Left cardiac atrium (tissue), 4 donors: ENCODE measurements around the gene FBN1. TPM values are rescaled to one million over a fixed set of nuclear protein-coding genes. Genes with fewer than 3 reads are reported as not detected.

Experiments used
- ATAC-seq, 2 donors: fragments of 200-7000 bp; cut with Tn5 transposase; one replicate each; pipeline ENCODE4 v1.9.1; 2020; ENCODE audit warnings: mild to moderate bottlenecking in 2 of 2, moderate library complexity in 2 of 2
- DNase-seq: peaks from one replicate; pipeline ENCODE4 v3.0.0-alpha.2; 2020
- intact Hi-C, 2 donors: fragments of 100-400 bp; cut with DNase I; formaldehyde crosslinking; loops; one replicate each; pipeline versions ENCODE4 v1.14.1 to v1.15.1; 2022 to 2023
- total RNA-seq, 2 donors: library from RNA; stranded (reverse); fragmentation: NEBNext Ultra II Directional; extraction: Animal tissue kit (Norgen Biotek cat#: 25700); gene quantifications; one replicate each; pipeline ENCODE4 v1.2.1, GENCODE V29; 2021
- donor health status: DM: no; HTN: yes; CAD: no.
- donor health status: DM: no; HTN: yes; CAD: no; lungs with severe emphysema.
- donor health status: DM: yes; HTN: yes; CAD: no.
- donor health status: Dilated cardiomyopathy.

The FBN1 gene
- total RNA-seq, 2 donors from 2014 or later: 105 to 110 TPM

DNA sequence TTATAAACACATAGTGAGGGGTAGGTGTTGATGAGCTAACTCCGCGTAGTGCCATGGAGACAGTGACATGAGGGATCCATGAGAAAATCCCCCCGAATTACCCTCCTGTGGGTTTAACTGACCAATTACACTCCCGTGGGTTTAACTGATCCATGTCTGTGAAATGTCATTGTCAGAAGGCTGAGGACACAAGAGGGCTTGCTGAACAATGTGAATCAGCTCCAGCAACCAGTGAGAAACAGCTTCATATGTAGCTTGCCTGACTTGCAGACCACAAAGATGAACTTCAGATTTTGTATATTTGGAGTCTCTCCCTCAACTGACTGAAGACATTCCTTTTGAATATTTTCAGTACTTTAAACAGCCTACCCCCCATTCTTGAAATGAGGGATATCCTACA is 144.9 kb downstream of the FBN1 start:
- no peak for ATAC-seq
- DNase-seq: no peak
- intact Hi-C loops: no loop called here

- intact Hi-C loops: no loop called here
- DNase-seq: no peak
- no peak for ATAC-seq
Measured at GRCh38 chr15:48499978-48500377, 145.5 kb downstream of the FBN1 start.

DNA sequence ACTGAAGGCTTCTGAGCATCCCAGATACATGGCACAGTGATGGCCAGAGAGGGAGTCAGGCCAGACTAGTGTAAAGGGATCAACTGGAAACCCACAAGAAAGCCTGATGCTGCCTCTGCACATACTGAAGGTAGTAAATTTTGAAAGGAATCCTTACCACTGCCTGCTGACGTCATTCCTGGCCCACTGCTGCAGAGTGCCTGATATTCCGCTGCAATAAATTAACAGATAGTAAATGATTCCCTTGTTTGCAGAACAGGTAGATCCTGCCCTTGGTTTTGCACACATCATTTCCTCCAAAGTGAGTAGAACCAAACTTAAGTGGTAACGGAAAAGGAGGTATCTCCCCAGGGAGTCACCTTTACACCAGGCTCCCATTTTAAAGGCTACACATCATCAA is 146.7 kb downstream of the FBN1 start:
- no peak for ATAC-seq
- intact Hi-C loops: no loop called here
- DNase-seq: no peak

DNA sequence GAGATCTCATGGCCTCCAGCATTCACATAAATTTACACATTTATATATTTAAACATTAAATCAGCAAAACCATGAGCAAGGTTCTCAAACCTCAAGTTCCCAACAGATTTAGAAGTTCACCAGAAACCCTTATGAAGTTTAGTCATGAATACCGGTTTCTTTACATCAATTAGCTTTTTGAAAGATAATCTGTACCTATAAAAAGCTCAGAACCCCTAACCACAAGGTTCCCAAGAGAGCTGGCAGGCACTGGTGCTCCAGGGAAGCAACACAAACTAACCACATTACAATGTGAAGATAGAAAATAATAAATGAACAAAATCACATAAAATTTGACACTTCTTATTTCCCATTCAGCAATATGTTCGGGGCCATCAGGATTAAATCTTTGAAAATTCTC is 150.9 kb downstream of the FBN1 start:
- ATAC-seq: no peak
- intact Hi-C loops: no loop called here
- no peak for DNase-seq

DNA sequence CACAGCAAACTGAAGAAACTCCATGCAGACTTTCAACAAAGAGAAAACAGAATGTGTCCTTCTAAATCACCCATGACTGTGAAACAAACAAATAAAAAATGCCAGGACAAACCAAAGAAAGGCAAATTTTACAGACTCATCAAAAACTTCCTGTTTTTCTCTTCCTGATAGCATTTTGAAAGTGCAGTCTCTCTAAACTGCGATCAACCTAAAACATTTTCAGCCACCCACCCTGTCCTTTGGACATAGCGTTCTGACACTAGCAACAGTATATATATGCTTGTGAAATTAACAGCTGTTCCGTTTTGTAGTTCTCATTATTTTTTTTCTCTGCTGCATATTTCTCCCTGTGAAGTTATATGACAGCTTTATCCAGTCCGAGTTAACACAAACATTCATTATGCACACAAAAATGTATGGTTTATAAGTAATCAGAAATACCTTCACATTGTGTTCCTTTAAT is 151.7 kb downstream of the FBN1 start:
- DNase-seq (no peak), ATAC-seq (peak in 1 of 2 donors; percentile 31)
- intact Hi-C loops: no loop called here

DNA sequence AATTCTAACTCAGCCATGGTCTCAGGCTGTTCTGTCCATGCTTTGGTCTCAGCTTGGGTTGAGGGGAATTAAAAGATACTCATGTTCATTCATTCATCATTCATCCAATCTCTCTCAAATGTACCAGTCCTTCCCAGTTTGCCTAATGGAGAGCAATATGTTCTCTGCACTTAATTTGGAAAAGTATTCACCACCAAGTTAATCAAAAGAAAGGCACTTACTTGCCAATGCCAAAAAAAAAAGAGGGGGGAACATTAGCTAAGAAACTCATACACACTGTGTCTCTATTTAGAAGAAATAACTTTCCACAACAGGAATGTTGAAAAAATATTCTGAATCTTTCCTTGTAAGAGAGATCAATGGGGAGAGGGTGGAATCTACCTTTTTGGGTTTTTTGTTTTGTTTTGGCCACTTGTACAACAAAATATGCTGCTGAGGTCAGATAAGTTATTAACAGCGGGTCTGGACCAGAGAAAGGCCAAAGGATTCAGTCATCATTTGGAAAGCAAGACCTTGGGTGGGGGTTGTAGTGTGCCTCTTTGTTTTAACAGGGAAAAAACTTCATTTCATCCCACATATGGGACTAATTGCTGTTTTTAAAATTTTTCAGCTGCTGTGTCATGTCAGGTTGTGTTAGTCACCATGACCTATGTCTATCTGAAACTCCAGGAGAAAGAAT is 152.3 kb downstream of the FBN1 start:
- ATAC-seq (peak in 1 of 2 donors; percentile 90), DNase-seq (no peak)
- intact Hi-C loops: no loop called here

DNA sequence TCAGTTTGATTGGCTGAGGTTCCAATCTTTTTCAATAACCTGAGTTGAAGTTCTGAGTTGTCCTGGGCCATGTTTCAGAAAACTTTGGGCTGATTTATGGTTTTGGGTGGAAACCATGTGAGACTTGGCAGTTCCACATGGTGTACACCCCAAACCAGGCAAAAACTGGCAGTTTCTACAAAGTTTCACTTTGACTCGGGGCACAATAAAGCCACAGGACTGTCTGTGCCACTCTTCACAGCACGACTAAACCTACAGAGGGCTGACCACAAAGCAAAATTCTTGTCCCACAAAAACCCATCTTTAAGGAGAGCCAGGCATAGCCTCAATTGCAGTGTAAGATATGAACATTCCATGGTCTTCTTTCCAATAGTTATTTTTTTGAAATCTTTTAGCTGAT is 159.3 kb downstream of the FBN1 start:
- no peak for ATAC-seq
- DNase-seq: no peak
- intact Hi-C loops: no loop called here

GRCh38 chr15:48481802-48482201 is 163.7 kb downstream of the FBN1 start:
- no peak for ATAC-seq
- DNase-seq: no peak
- intact Hi-C loops: no loop called here

GRCh38 chr15:48479751-48480150 is 165.8 kb downstream of the FBN1 start:
- ATAC-seq: no peak
- intact Hi-C loops: no loop called here
- no peak for DNase-seq

- intact Hi-C loops: no loop called here
- DNase-seq (no peak), ATAC-seq (peak in 1 of 2 donors; percentile 45)
Measured at GRCh38 chr15:48478581-48478980, 166.9 kb downstream of the FBN1 start.

DNA sequence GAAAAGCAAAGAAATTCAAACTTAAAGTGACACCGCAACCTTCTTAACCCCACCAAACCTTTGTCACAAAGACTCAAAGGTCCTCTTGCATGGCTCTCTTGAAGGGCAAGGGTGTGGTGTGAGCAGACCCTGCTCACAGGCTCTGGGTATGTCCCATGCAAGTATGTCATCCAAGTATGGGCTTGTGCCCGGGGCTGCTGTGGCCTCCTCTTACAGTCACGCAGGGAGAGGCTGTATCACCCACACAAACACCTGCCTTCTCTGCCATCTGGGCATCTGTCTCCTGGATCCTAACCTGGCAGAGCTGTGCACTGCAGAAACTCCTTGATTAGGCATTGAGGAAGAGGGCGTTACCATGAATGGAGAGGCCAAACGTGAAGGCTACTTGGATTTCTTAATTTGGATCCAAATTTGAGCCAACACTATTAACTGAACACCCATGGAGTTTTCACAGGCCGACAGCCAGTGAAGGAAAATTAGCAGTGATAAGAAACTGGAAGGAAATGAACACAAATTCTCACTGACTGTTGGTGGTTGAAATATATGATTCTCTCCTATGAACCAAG is 167.6 kb downstream of the FBN1 start:
- ATAC-seq (peak in 1 of 2 donors; percentile 43), DNase-seq (no peak)
- intact Hi-C loops: no loop called here

DNA sequence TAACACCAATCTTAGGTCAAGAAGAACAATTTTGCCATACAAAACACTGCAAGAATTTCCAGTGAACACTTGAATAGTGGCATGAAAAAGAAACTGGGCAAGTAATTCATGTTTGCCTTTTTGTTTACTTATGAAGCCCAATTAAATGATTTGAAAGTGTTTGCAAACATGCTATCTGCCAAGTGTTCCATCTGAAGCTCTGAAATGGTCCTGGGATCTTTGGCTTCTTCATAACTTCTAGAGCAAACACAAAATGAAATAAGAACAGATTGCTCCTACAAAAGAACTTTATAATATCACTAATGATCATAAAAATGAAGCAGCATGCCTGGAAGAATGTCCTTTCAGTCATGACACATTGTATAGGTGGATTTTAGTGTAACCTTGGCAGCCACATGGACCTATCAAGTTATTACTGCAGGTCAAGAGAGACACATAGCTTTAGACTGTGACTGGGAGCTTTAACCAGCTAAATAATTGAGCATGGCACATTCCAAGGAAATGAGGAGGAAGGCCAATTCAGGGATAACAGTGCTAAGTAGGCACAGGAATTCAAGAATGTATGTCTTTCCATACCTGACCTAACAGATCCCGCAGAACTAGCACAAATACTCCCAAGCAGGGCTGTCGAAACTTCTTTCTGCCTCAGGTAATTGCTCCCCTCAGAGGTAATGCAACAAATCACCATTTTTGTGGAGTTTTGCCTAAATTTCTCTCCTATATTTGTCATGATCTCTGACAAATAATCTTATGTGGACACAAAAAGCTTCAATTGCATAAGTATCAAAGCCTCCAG is 169.7 kb downstream of the FBN1 start:
- intact Hi-C loops: no loop called here
- ATAC-seq: no peak
- DNase-seq: no peak

DNA sequence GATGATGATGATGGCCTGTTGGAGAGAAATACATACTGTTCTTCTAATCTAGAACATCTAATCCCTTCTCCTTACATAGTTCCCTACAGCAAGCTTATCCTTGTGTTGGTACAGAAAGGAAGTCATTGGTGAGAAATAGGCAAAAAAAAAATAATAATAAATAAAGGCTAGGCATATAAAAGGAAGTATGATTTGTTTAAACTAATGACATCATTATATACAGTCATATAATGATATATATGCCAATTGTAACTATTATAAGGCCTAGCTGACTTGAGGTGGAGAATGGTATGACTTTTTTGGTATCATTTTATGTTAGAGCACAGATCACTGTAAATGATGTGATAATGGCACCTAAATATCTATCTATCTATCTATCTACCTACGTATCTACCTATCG is 171.8 kb downstream of the FBN1 start:
- intact Hi-C loops: loop anchor here in 1 of 2 donors (5.0 kb wide), 1 partner anchor 49 kb away; no protein-coding TSS in a partner anchor
- DNase-seq (no peak), ATAC-seq (no peak)

DNA sequence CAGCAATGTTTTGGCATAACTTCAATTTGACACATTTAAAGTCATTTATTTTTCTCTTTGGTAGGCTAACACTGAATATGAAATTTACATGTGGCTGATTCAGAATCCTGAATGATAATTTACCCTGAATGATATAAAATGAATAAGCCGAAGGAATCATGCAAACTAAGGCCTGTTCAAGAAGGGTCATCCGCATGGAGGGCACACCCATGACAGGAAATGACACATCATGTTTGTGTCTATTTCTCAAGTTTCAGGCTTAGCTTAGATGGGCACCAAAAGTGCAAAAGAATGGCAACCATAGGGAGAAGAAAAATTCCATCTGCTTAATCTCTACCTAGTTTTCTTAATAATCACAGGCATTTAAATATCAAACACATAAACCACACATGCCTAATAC is 172.8 kb downstream of the FBN1 start:
- intact Hi-C loops: loop anchor here in 1 of 2 donors (5.0 kb wide), 1 partner anchor 50 kb away; no protein-coding TSS in a partner anchor
- DNase-seq (no peak), ATAC-seq (no peak)

DNA sequence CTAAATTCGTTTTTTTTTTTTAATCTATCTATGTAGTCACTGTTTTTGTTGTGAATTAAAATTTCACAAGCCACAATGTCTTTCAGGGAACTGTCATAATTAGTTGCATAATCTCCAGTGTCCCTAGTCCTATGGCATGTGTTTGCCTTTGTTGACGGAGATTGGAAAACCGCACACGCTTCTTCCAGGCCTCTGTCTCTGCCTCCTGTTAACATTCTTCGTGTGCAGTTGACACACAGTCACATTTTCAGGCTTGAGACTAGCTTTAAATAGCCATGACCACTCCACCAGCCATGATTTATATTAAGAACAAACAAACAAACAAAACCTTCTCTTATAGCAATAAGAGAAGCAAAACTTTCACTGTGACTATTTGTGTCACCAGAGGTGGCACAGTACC is 174.4 kb downstream of the FBN1 start:
- DNase-seq (no peak), ATAC-seq (no peak)
- intact Hi-C loops: loop anchor here in 1 of 2 donors (5.0 kb wide), 1 partner anchor 51 kb away; no protein-coding TSS in a partner anchor

DNA sequence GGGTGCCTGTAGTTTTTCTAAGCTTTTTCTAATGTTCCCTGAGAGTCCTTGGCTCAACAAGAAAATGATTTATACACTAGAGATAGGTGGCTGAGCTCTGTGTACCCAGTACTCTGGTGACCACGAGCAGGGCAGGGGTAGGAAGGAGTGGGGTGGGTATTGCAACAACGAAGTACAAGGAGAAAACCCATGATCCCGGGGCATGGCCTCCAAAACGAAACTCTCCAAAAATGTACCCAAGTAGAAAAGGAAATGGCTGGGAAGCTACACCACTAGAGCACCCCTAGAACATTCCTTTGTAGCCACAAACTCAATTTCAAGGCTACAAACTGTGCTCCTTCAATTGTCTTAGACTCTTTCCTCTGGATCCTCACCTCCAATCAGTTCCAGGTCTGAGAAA is 175.4 kb downstream of the FBN1 start:
- intact Hi-C loops: loop anchor here in 1 of 2 donors (5.0 kb wide), 1 partner anchor 52 kb away; no protein-coding TSS in a partner anchor
- no peak for DNase-seq
- no peak for ATAC-seq

- DNase-seq (no peak), ATAC-seq (no peak)
- intact Hi-C loops: loop anchor here in 1 of 2 donors (5.0 kb wide), 1 partner anchor 53 kb away; no protein-coding TSS in a partner anchor
Measured at GRCh38 chr15:48469681-48470080, 175.8 kb downstream of the FBN1 start.

GRCh38 chr15:48469271-48469670 is 176.2 kb downstream of the FBN1 start:
- ATAC-seq: no peak
- DNase-seq: no peak
- intact Hi-C loops: no loop called here

- intact Hi-C loops: no loop called here
- ATAC-seq (no peak), DNase-seq (no peak)
Measured at GRCh38 chr15:48467801-48468200, 177.7 kb downstream of the FBN1 start.

- ATAC-seq (no peak), DNase-seq (no peak)
- intact Hi-C loops: no loop called here
Measured at GRCh38 chr15:48466820-48467219, 178.7 kb downstream of the FBN1 start.
